Neural cell (in vitro differentiated cells): ENCODE measurements around the gene HRH2. TPM values are rescaled to one million over a fixed set of nuclear protein-coding genes. Genes with fewer than 3 reads are reported as not detected.

Experiments used
- H2AFZ ChIP-seq: fragments of 200-600, 300-800 bp; sonication (generic), shearing (Covaris generic); 2 replicates; pipeline ENCODE4 v1.6.0; 2014; ENCODE audit warnings: low read depth, mild to moderate bottlenecking, antibody characterized with exemption, low read length, moderate library complexity
- H3F3A ChIP-seq: fragments of 200-600 bp; shearing (Covaris generic); 2 replicates; pipeline ENCODE4 v1.6.1; 2016; ENCODE audit warnings: mild to moderate bottlenecking, moderate library complexity, mixed read lengths, antibody characterized with exemption, low read length; ENCODE audit not compliant: insufficient read depth, poor library complexity, severe bottlenecking
- H3K27ac ChIP-seq: fragments of 200-600, 300-800 bp; sonication (generic), shearing (Covaris generic); 2 replicates; pipeline ENCODE4 v1.5.1; 2014; ENCODE audit warnings: mild to moderate bottlenecking, low read length, moderate library complexity
- H3K27me3 ChIP-seq: fragments of 300-800, 200-600 bp; sonication (generic), shearing (Covaris generic); 2 replicates; pipeline ENCODE4 v1.6.0; 2014; ENCODE audit warnings: mild to moderate bottlenecking, low read depth, low read length, moderate library complexity; ENCODE audit not compliant: insufficient read depth
- H3K36me3 ChIP-seq: fragments of 300-800, 200-600 bp; sonication (generic), shearing (Covaris generic); 2 replicates; pipeline ENCODE4 v1.5.1; 2014; ENCODE audit warnings: mild to moderate bottlenecking, antibody characterized with exemption, low read length, moderate library complexity; ENCODE audit not compliant: insufficient read depth
- H3K4me2 ChIP-seq: fragments of 300-800, 200-600 bp; sonication (generic), shearing (Covaris generic); 2 replicates; pipeline ENCODE4 v1.6.0; 2014; ENCODE audit warnings: mild to moderate bottlenecking, low read length
- H3K4me3 ChIP-seq: fragments of 300-800, 200-600 bp; sonication (generic), shearing (Covaris generic); 2 replicates; pipeline ENCODE4 v1.5.1; 2014; ENCODE audit warnings: mild to moderate bottlenecking, low read length, moderate library complexity
- H3K79me2 ChIP-seq: fragments of 200-600 bp; shearing (Covaris generic); replicated peaks from 2 replicates; pipeline ENCODE4 v1.6.0; 2014; ENCODE audit warnings: mild to moderate bottlenecking, low read length, moderate library complexity; ENCODE audit not compliant: insufficient read depth
- H3K9ac ChIP-seq: fragments of 300-800, 200-600 bp; sonication (generic), shearing (Covaris generic); 2 replicates; pipeline ENCODE4 v1.6.1; 2016; ENCODE audit warnings: mild to moderate bottlenecking, low read length, mixed read lengths
- H3K9me2 ChIP-seq: fragments of 200-600 bp; shearing (Covaris generic); 2 replicates; pipeline ENCODE4 v1.6.1; 2016; ENCODE audit warnings: mild to moderate bottlenecking, low read length, mixed read lengths; ENCODE audit not compliant: insufficient read depth
- H3K9me3 ChIP-seq: fragments of 200-600, 300-800 bp; sonication (generic), shearing (Covaris generic); 2 replicates; pipeline ENCODE4 v1.6.1; 2016; ENCODE audit warnings: mild to moderate bottlenecking, mixed run types, low read length, moderate library complexity, mixed read lengths
- H4K20me1 ChIP-seq: fragments of 200-600 bp; shearing (Covaris generic); 2 replicates; pipeline ENCODE4 v1.6.1; 2016; ENCODE audit warnings: mild to moderate bottlenecking, mixed run types; ENCODE audit not compliant: insufficient read depth
- EP300 ChIP-seq: fragments of 450-650 bp; conservative IDR thresholded peaks from 2 replicates; pipeline ENCODE4 v1.6.1; 2014; ENCODE audit warnings: antibody characterized with exemption, mild to moderate bottlenecking, moderate library complexity; ENCODE audit not compliant: poor library complexity, severe bottlenecking
- EZH2 ChIP-seq: fragments of 200-600, 300-800 bp; shearing (Covaris generic), sonication (generic); IDR thresholded peaks from 2 replicates; pipeline ENCODE4 v1.6.1; 2014; ENCODE audit warnings: antibody characterized with exemption, low read length, borderline replicate concordance, mild to moderate bottlenecking; ENCODE audit not compliant: insufficient read depth, poor library complexity, severe bottlenecking
- MXI1 ChIP-seq: fragments of 450-650 bp; conservative IDR thresholded peaks from 2 replicates; pipeline ENCODE4 v1.6.1; 2014; ENCODE audit warnings: antibody characterized with exemption, mild to moderate bottlenecking; ENCODE audit not compliant: poor library complexity, severe bottlenecking
- POLR2AphosphoS5 ChIP-seq: IDR thresholded peaks from 2 replicates; pipeline ENCODE4 v1.6.1; 2012
- RAD21 ChIP-seq: fragments of 450-650 bp; conservative IDR thresholded peaks from 2 replicates; pipeline ENCODE4 v1.6.1; 2014; ENCODE audit warnings: antibody characterized with exemption, mild to moderate bottlenecking, moderate library complexity
- SMC3 ChIP-seq: fragments of 450-650 bp; conservative IDR thresholded peaks from 2 replicates; pipeline ENCODE4 v1.6.1; 2014; ENCODE audit warnings: antibody characterized with exemption, mild to moderate bottlenecking, moderate library complexity; ENCODE audit not compliant: poor library complexity
- TAF1 ChIP-seq: IDR thresholded peaks from 2 replicates; pipeline ENCODE4 v1.6.1; 2012; ENCODE audit warnings: low read depth
- polyA plus RNA-seq: library from polyadenylated mRNA; depleted of rRNA; stranded (reverse); fragments of >200 nt; gene quantifications from 2 replicates; pipeline ENCODE4 v1.2.3, GENCODE V29; 2014
- TF ChIP-seq, protein P1 (sequence below): fragments of 450-650 bp; IDR thresholded peaks from 2 replicates; pipeline ENCODE4 v1.5.1; 2014; ENCODE audit warnings: antibody characterized with exemption, mild to moderate bottlenecking, moderate library complexity; ENCODE audit not compliant: poor library complexity, severe bottlenecking
- TF ChIP-seq, protein P2 (sequence below): IDR thresholded peaks from 2 replicates; pipeline ENCODE4 v1.6.1; 2012; ENCODE audit warnings: borderline replicate concordance

Gene HRH2
- polyA plus RNA-seq, 1 donor from 2014 or later, result 0.09 TPM

DNA sequence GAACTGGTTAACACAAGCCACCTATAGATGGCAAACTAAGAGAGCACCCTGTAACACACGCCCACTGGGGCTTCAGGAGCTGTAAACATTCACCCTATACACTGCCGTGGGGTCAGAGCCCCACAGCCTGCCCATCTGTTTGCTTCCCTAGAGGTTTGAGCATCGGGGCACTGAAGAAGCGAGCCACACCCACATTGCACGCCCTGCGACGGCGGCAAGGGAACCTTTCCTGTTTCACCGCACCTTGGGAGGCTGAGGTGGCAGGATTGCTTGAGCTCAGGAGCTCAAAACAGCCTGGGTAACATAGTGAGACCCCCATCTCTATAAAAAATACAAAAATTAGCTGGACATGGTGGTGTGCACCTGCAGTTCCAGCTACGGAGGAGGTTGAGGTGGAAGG is 76.6 kb downstream of the HRH2 start:
- H3K9me3 ChIP-seq, result no peaks in the 10 kb centered on the region
- H4K20me1 ChIP-seq, result no peaks in the 10 kb centered on the region
- no peak overlapping the region for H3K9ac ChIP-seq
- H3F3A ChIP-seq, result no peaks in the 10 kb centered on the region
- no peak overlapping the region for H2AFZ ChIP-seq
- H3K79me2 ChIP-seq, result no peaks in the 10 kb centered on the region
- H3K9me2 ChIP-seq, result no peaks in the 10 kb centered on the region
- H3K27ac ChIP-seq, result no peak overlapping the region
- no peaks in the 10 kb centered on the region for H3K27me3 ChIP-seq
- no peaks in the 10 kb centered on the region for H3K36me3 ChIP-seq
- no peak for TF ChIP-seq EP300
- no peak overlapping the region for H3K4me3 ChIP-seq
- H3K4me2 ChIP-seq, result no peak overlapping the region

DNA sequence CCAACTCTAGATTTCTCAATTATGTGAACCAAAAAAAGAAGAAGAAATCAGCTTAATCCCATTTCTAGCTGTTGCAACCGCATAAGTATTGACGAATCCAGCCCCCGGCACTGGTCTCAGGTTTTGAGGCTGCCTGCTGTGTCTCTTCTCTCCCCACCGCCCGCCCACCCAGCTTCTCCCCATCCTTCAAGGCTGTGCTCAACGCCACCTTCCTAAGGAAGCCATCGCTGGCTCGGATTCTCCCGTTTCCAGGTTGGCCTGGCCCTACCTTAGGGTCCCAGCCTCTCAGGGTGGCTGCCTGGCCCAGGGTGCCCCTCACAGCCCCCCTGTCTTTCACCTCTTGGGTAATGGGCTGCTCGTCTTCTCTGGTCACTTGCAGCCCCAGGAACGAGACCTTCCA is 77.8 kb downstream of the HRH2 start:
- Histone ChIP-seq H3K9ac (no peak overlapping the region), H3K27ac (no peak overlapping the region), H3K4me3 (no peak overlapping the region), H3K36me3 (no peaks in the 10 kb centered on the region), H2AFZ (no peak overlapping the region), H3F3A (no peaks in the 10 kb centered on the region), H3K79me2 (no peaks in the 10 kb centered on the region), H3K9me2 (no peaks in the 10 kb centered on the region), H3K4me2 (no peak overlapping the region), H4K20me1 (no peaks in the 10 kb centered on the region), H3K9me3 (no peaks in the 10 kb centered on the region), H3K27me3 (no peaks in the 10 kb centered on the region)
- TF ChIP-seq, protein P1, sequence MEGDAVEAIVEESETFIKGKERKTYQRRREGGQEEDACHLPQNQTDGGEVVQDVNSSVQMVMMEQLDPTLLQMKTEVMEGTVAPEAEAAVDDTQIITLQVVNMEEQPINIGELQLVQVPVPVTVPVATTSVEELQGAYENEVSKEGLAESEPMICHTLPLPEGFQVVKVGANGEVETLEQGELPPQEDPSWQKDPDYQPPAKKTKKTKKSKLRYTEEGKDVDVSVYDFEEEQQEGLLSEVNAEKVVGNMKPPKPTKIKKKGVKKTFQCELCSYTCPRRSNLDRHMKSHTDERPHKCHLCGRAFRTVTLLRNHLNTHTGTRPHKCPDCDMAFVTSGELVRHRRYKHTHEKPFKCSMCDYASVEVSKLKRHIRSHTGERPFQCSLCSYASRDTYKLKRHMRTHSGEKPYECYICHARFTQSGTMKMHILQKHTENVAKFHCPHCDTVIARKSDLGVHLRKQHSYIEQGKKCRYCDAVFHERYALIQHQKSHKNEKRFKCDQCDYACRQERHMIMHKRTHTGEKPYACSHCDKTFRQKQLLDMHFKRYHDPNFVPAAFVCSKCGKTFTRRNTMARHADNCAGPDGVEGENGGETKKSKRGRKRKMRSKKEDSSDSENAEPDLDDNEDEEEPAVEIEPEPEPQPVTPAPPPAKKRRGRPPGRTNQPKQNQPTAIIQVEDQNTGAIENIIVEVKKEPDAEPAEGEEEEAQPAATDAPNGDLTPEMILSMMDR, result no peak
- no peak for TF ChIP-seq RAD21
- TF ChIP-seq EP300, result no peak
- TF ChIP-seq EZH2, result no peak
- TF ChIP-seq POLR2AphosphoS5, result no peak
- TF ChIP-seq TAF1, result no peak
- TF ChIP-seq MXI1, result no peak
- TF ChIP-seq SMC3, result no peak
- TF ChIP-seq, protein P2, sequence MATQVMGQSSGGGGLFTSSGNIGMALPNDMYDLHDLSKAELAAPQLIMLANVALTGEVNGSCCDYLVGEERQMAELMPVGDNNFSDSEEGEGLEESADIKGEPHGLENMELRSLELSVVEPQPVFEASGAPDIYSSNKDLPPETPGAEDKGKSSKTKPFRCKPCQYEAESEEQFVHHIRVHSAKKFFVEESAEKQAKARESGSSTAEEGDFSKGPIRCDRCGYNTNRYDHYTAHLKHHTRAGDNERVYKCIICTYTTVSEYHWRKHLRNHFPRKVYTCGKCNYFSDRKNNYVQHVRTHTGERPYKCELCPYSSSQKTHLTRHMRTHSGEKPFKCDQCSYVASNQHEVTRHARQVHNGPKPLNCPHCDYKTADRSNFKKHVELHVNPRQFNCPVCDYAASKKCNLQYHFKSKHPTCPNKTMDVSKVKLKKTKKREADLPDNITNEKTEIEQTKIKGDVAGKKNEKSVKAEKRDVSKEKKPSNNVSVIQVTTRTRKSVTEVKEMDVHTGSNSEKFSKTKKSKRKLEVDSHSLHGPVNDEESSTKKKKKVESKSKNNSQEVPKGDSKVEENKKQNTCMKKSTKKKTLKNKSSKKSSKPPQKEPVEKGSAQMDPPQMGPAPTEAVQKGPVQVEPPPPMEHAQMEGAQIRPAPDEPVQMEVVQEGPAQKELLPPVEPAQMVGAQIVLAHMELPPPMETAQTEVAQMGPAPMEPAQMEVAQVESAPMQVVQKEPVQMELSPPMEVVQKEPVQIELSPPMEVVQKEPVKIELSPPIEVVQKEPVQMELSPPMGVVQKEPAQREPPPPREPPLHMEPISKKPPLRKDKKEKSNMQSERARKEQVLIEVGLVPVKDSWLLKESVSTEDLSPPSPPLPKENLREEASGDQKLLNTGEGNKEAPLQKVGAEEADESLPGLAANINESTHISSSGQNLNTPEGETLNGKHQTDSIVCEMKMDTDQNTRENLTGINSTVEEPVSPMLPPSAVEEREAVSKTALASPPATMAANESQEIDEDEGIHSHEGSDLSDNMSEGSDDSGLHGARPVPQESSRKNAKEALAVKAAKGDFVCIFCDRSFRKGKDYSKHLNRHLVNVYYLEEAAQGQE, result no peak

DNA sequence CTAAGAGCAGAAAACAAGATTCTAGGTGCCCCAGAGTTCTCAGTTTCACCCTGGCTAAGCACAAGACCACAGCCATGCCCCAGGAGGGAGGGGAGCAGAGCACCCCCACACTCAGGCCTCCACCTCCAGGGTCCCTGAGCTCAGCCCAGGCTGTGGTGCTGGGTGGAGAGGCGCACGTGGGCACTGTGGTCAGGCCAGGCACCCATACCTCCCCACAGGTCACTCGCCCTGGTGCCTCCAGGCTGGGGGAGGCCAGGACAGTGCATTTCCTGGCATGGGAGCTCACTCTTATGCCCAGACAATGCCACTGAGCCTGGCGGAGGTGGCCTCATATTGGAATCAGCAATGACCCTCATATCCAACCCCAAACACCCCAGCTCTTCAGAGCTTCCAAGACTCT is 78.8 kb downstream of the HRH2 start:
- H3K9ac ChIP-seq, result no peak overlapping the region
- no peak overlapping the region for H3K27ac ChIP-seq
- H2AFZ ChIP-seq, result no peak overlapping the region
- H3F3A ChIP-seq, result no peaks in the 10 kb centered on the region
- H3K9me3 ChIP-seq, result no peaks in the 10 kb centered on the region
- H3K4me2 ChIP-seq, result no peak overlapping the region
- H3K79me2 ChIP-seq, result no peaks in the 10 kb centered on the region
- no peaks in the 10 kb centered on the region for H3K36me3 ChIP-seq
- no peaks in the 10 kb centered on the region for H3K27me3 ChIP-seq
- TF ChIP-seq MXI1 (no peak), TAF1 (no peak), EZH2 (no peak), SMC3 (no peak), RAD21 (no peak), EP300 (no peak), POLR2AphosphoS5 (no peak)
- TF ChIP-seq, protein P1, result no peak
- TF ChIP-seq, protein P2, result no peak
- H4K20me1 ChIP-seq, result no peaks in the 10 kb centered on the region
- H3K9me2 ChIP-seq, result no peaks in the 10 kb centered on the region
- H3K4me3 ChIP-seq, result no peak overlapping the region
